ENCODE measurements around the gene TRMT1.

The TRMT1 gene

DNA sequence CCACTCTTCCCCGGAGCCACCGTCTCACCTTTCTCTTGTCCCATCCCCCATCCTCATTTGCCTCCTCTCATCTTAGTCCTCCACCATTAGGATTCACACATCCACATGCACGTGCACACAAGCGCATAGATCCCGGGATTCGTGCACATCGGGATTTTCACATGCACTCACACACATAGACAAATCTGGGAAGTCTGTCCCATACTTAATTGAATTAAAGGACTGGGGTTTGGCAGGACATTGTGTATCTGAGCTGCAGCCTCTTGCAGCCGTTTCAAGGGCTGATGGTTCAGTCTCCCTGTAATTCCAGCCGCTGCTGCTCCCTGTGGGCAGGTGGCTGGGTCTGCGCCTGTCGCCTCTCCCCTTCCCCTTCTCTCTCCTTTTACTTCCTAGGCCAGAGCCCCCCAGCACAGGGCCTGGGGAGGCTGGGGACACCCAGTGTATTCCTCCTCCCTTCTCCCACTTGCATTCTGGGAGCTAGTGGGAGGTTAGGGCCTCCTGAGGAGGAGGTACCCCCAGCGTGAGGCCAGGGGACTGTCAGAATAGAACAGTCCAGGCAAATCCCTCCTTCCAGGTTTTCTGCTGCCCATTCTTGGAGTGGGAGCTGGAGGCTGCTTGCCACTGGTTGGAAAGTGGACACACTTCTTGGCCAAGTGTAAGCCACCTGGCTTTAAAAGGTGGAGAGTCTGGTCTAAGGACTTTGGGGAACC, 57.4 kb downstream of the TRMT1 start:
- H3K9ac ChIP-seq (ENCODE audit: low read length), result no peak overlapping the region

DNA sequence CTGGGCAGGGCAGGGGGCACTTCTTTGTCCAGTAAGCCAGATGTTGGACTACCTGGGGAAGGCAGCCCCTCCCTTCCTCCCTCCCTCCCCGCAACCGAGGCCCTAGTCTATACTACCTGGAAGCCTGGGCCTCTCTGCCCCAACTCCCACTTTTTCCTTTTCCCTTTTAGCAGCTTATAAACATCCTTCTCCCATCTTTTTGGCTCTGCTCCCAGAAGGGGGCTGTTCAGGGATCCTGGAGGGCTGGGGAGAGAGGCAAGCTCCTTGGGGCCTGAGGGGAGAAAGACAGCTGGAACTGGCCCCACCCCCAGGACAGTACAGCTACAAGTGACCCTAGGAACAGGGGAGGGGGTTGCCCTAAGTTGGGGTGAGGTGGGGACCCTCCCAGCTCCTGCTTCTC, 58.8 kb downstream of the TRMT1 start:
- Histone ChIP-seq H3K27ac (ENCODE audit: low read depth, low read length) (peak overlapping the region; percentile 92), H3K9ac (ENCODE audit: low read length) (peak overlapping the region; percentile 26)

More for the DNA sequence above, 57.4 kb downstream of the TRMT1 start:
- Histone ChIP-seq H3K4me1 (ENCODE audit: insufficient read depth, low read length) (peaks cover 96% of the 10 kb centered on the region), H3K27me3 (ENCODE audit: control insufficient read depth in 1 of 2, insufficient read depth in 2 of 2, low read length in 2 of 2) (no peaks in the 10 kb centered on the region), H3K36me3 (ENCODE audit: insufficient read depth, low read length) (no peaks in the 10 kb centered on the region), H3K27ac (ENCODE audit: low read depth, low read length) (peak overlapping the region; percentile 84), H3K4me3 (ENCODE audit: low read depth in 1 of 2, low read length in 2 of 2) (peak overlapping the region in 1 of 2 donors; percentile 10), H3K9me3 (ENCODE audit: low read length) (no peaks in the 10 kb centered on the region)

DNA sequence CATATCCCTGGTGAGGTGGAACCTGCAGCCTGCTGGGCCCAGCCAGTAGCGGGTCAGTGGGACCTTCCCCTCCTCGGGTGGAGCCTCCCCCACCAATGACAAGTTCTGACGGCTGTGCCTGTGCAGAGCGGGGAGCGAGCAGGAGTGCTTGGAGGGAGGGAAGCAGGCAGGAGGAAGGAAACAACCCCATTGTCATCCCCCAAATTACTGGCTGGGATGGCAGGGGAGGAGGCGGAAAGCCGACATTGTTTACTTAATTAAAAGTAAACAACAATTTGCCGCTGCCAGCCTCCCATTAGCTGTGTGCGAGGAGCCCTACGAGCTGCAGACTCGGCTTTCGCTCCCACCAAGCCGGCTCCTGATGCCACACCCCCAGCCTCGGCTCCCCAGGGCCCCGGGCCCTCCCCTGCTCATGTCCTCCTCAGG, 59.4 kb downstream of the TRMT1 start:
- H3K27ac ChIP-seq (ENCODE audit: low read depth, low read length), result peak overlapping the region; percentile 92
- H3K9me3 ChIP-seq (ENCODE audit: low read length), result no peaks in the 10 kb centered on the region
- H3K27me3 ChIP-seq (ENCODE audit: control insufficient read depth in 1 of 2, insufficient read depth in 2 of 2, low read length in 2 of 2), result no peaks in the 10 kb centered on the region
- H3K36me3 ChIP-seq (ENCODE audit: insufficient read depth, low read length), result no peaks in the 10 kb centered on the region
- peaks cover 96% of the 10 kb centered on the region for H3K4me1 ChIP-seq (ENCODE audit: insufficient read depth, low read length)
- H3K4me3 ChIP-seq (ENCODE audit: low read depth in 1 of 2, low read length in 2 of 2), result peak overlapping the region in 1 of 2 donors; percentile 2
- H3K9ac ChIP-seq (ENCODE audit: low read length), result no peak overlapping the region

More for the DNA sequence above, 58.8 kb downstream of the TRMT1 start:
- Histone ChIP-seq H3K4me1 (ENCODE audit: insufficient read depth, low read length) (peaks cover 96% of the 10 kb centered on the region), H3K4me3 (ENCODE audit: low read depth in 1 of 2, low read length in 2 of 2) (peak overlapping the region in 1 of 2 donors; percentile 7), H3K27me3 (ENCODE audit: control insufficient read depth in 1 of 2, insufficient read depth in 2 of 2, low read length in 2 of 2) (no peaks in the 10 kb centered on the region), H3K9me3 (ENCODE audit: low read length) (no peaks in the 10 kb centered on the region), H3K36me3 (ENCODE audit: insufficient read depth, low read length) (no peaks in the 10 kb centered on the region)

DNA sequence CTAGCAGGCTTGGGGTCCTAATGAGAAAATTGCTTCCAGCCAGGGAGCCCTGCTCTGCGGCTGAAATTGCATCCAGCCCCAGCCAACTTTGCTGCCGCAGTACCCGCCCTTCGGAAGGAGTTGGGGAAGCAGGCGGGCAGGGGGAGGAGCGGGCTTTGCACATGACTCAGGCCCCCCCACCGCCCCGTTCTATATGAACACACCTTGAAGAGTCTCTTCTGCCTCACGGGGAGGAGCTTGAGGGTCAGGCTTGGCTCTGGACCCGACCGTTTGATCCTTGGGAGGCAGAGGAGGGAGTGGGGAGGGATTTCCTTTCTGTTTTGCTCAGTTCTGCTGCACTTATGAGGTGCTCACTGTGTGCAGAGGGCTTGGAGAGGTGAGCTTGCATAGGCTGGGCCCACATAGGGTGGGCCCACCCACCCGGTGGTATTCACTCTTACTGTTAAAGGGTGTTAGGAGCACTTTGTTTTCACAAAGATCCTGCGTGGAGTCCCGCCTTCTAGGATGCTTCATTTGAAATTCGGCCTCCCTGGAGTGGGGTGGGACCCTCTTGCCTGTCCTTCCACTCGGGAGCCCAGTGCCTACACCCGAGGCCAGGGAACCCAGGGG, 60.4 kb downstream of the TRMT1 start:
- Histone ChIP-seq H3K4me1 (ENCODE audit: insufficient read depth, low read length) (peaks cover 96% of the 10 kb centered on the region), H3K9ac (ENCODE audit: low read length) (peak overlapping the region; percentile 15), H3K4me3 (ENCODE audit: low read depth in 1 of 2, low read length in 2 of 2) (peak overlapping the region in 1 of 2 donors; percentile 39)

DNA sequence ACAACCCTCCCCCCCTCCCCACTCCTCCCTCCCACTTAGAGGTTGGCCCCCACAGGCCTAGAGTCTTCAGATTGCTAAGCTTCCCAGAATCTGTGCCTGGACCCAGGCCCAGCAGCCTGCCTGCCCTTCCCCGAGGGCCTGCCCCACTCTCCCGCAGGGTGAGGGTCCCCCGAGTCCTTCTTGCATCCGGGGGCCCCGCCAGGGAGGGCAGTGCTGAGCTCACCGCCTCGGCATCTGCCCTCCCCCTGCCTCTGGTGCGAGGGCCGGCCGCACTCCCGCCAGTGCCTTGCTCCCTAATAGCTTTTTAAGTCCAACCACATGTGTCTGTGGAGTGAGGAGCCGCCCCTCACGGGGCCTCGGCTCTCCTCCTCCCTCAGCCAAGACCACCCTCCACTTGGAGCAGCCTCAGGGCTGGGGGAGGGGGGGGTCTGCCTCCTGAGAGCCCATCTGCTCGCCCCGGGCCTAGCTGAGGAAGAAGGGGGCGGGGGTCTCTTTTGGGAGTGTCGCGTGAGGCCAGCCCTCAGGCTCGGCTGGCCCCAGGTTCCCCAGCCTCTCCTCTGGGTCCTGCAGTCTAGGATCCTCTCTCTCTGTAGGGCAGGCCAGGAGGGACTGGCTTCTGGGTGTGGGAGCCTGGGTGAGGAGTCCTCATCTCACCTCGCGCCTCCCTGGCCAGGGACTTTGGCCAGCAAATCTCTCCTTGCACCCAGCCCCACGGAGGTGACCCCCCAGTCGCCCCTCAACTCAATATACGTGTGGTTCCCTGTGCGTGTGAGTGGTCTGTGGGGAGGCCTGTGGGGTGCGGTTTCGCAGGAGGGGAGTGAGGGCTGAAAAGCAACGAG, 61.1 kb downstream of the TRMT1 start:
- H3K27ac ChIP-seq (ENCODE audit: low read depth, low read length), result peak overlapping the region; percentile 92
- no peaks in the 10 kb centered on the region for H3K36me3 ChIP-seq (ENCODE audit: insufficient read depth, low read length)
- peaks cover 96% of the 10 kb centered on the region for H3K4me1 ChIP-seq (ENCODE audit: insufficient read depth, low read length)
- H3K27me3 ChIP-seq (ENCODE audit: control insufficient read depth in 1 of 2, insufficient read depth in 2 of 2, low read length in 2 of 2), result no peaks in the 10 kb centered on the region
- H3K9ac ChIP-seq (ENCODE audit: low read length), result peak overlapping the region; percentile 54
- peak overlapping the region; percentile 34 to 39 for H3K4me3 ChIP-seq (ENCODE audit: low read depth in 1 of 2, low read length in 2 of 2)
- H3K9me3 ChIP-seq (ENCODE audit: low read length), result no peaks in the 10 kb centered on the region

More for the DNA sequence above, 60.4 kb downstream of the TRMT1 start:
- Histone ChIP-seq H3K27ac (ENCODE audit: low read depth, low read length) (peak overlapping the region; percentile 92), H3K9me3 (ENCODE audit: low read length) (no peaks in the 10 kb centered on the region), H3K27me3 (ENCODE audit: control insufficient read depth in 1 of 2, insufficient read depth in 2 of 2, low read length in 2 of 2) (no peaks in the 10 kb centered on the region), H3K36me3 (ENCODE audit: insufficient read depth, low read length) (no peaks in the 10 kb centered on the region)

All from muscle layer of colon (tissue), 2 donors.